DMS53 (cell line): ENCODE data around the gene PRKAR1B.
A peak's percentile ranks its signal among the peaks of the same experiment; 100 is the strongest.

ENCODE experiments used
- DNase-seq: peaks from one replicate; lab custom pipeline; 2025; lab: John Stamatoyannopoulos, UW

Gene PRKAR1B

GRCh38 chr7:727104-727805 lies at the start of gene PRKAR1B:
PRKAR1B (minus strand) TSS chr7:727281; CDS start chr7:711505, 15,776 bp downstream.
- DNase-seq = peak; percentile 74

DNA sequence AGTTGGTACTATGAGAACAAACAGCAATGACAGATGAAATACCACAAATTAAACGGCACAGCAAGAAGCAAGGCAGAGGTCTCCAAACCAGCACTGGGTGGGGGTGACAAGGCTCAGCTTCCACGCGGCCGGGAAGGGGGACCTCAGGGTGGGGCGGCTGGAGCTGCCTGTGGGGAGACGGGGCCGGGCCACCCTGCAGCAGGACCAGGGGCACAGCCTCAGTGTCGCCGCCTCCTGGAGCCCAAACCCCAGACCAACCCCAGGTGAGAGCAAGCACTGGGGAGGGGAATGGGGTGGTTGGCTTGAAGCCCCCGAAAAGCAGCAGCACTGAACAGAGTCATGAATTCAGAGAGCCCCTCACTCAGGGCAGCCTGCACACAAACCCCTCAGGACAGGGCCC lies 49.3 kb upstream of the PRKAR1B start:
- no peak for DNase-seq

DNA sequence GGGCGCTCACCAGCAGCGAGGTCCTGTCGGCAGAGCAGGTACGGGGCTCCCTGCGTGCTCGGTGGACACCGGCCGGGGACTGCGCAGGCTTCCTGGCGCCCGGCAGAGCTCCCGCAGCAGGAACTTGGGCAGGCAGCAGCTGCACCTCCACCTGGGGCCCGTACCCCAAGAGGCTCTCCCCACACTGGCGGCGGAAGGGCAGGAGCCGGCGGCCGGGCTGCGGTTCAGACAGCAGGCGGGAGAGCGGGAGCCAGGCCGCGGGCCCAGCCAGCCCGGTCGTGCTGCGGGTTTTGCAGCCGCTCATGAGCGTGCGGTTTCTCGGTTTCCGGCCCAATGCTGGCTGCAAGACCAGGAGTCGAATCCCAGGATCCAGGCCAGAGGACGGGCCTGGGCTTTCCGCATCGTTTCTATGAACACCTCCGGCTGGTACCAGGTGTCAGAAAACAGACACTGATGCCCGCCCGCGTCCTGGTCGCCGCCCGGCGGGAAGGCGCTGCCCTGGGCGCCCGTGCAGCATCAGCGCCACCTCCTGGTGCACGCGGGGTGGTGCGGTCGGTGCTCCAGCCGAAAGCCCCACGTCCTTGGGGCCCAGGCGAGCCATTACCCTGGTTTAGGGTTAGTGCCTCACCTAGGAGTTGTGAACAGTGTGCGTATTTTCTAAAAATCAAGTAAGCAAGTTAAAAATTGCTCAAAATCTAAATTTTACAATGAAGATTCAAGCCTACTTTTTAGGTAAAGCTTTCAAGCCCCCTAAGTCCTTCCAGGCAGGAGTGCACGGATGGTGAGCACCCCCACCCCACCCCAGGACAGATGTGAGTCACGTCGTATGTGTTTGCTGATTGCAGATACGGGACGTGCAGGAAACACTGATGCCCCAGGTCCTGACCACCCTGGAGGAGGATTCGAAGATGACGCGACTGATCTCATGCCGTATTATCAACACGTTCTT lies 47.4 kb upstream of the PRKAR1B start:
- peak; percentile 69 for DNase-seq

- no peak for DNase-seq
These were observed 46.5 kb upstream of the PRKAR1B start for GRCh38 chr7:773622-773915.

GRCh38 chr7:772861-773621 lies 46.0 kb upstream of the PRKAR1B start:
- no peak for DNase-seq

- no peak for DNase-seq
These were observed 45.3 kb upstream of the PRKAR1B start for GRCh38 chr7:772392-772791.

GRCh38 chr7:772005-772294 lies 44.9 kb upstream of the PRKAR1B start:
- no peak for DNase-seq

- DNase-seq = no peak
These were observed 44.3 kb upstream of the PRKAR1B start for GRCh38 chr7:771234-772004.

DNA sequence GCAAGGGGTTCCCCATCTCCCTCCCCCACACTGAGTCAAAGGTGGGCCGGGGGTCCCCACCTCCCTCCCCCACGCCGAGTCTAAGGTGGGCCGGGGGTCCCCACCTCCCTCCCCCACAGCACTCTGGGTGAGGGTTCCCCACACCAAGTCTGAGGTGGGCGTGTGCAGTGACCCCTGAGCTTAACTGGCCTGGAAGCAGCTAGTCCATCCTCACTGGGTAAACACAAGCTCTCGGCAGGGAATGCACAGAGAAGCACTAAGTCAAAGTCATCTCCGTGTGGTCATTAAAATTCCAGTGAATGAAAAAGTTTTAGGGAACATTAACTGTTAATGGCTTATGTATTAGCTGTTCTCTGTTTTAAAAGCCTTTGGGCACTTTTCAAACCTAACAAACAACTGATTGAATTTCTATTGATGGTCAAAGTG lies 43.7 kb upstream of the PRKAR1B start:
- no peak for DNase-seq

- DNase-seq = no peak
These were observed 43.3 kb upstream of the PRKAR1B start for GRCh38 chr7:770336-770735.

DNA sequence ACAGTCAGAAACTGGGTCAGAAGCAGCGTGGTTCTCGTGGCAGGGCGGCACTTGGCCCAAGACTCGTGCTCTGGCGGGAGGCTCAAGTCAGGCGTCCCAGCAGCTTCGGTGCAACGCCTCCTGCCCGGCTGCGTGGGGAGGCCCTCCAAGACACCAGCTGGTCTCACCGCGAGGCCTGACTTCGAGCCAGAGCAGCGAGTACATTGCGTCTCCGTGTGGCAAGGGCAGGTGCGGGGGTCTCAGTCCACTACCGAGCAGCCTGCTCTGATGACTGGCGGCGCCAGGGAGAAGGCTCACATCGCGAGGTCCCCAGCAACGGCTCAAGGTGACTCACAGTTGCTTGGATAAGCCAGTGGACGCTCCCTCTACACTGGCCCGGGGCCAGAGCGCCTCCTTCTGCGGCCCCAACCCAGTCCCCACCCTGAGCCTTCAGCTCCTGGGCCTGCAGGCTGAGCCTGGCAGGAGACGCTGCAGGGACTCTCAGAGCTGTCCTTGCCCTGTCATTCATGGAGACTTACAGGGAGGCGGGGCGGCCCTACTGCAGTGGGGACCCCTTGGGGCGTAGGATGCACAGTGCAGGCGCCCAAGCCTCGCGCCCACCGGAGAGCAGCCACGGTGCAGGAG lies 41.9 kb upstream of the PRKAR1B start:
- DNase-seq = no peak

DNA sequence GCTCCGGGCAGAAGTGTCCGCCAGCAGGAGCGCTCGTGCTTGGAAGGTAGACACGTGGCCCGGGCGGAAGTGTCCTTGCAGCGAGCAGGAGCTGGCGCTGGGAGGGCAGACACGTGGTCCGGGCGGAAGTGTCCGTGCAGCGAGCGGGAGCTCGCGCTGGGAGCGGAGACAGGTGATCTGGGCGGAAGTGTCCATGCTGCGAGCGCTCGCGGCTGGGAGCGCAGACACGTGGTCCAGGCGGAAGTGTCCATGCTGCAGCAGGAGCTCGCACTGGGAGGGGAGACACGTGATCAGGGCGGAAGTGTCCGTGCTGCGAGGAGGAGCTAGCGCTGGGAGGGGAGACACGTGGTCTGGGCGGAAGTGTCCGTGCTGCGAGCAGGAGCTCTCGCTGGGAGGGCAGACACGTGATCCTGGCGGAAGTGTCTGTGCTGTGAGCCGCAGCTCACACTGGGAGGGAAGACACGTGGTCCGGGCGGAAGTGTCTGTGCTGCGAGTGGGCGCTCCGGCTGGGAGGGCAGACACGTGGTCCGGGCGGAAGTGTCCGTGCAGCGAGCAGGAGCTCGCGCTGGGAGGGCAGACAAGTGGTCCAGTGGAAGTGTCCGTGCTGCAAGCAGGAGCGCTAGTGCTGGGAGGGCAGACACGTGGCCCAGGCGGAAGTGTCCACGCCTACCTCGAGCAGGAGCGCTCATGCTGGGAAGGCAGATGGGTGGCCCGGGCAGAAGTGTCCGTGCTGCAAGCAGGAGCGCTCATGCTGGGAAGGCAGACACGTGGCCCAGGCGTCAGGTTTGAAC lies 41.1 kb upstream of the PRKAR1B start:
- DNase-seq = no peak

GRCh38 chr7:767580-767940 lies 40.5 kb upstream of the PRKAR1B start:
- no peak for DNase-seq

- DNase-seq = no peak
These were observed 38.3 kb upstream of the PRKAR1B start for GRCh38 chr7:765383-765782.

GRCh38 chr7:763762-764161 lies 36.7 kb upstream of the PRKAR1B start:
- DNase-seq = peak; percentile 89

- no peak for DNase-seq
These were observed 35.8 kb upstream of the PRKAR1B start for GRCh38 chr7:762885-763284.

GRCh38 chr7:761631-762030 lies 34.5 kb upstream of the PRKAR1B start:
- DNase-seq = no peak

DNA sequence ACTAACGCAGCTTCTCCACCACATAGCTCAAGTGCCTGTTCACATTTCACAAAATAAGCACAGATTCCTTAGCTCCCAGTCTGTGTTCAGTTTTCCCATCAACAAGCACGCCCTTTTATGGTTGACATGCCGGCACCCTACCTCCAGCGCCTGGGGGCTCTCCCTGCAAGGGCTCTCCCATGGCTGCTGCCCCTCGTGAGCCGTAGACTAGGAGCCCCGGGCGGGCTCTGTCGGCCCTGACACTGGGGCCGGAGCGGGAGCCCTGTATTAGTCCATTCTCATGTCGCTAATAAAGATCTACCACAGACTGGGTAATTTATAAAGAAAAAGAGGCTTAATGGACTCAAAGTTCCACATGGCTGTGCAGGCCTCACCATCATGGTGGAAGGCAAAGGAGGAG lies 34.0 kb upstream of the PRKAR1B start:
- no peak for DNase-seq

DNA sequence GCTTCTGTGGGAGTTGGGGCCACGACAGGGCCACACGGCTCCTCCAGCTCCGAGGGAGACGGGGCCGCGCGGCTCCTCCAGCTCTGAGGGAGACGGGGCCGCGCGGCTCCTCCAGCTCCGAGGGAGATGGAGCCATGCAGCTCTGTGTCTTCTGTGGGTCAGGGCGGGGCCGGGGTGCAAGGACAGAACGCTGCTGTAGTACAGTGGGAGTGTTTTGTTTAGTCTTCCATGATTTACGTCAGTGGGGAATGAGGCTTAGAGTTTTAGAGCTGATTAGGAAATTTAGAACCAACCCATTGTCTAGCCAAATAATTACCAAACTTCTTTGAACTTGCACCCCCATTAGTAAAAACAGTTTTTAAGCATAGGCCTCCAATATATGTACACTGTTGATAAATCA lies 32.9 kb upstream of the PRKAR1B start:
- DNase-seq = no peak

- DNase-seq = no peak
These were observed 32.5 kb upstream of the PRKAR1B start for GRCh38 chr7:759569-759968.

DNA sequence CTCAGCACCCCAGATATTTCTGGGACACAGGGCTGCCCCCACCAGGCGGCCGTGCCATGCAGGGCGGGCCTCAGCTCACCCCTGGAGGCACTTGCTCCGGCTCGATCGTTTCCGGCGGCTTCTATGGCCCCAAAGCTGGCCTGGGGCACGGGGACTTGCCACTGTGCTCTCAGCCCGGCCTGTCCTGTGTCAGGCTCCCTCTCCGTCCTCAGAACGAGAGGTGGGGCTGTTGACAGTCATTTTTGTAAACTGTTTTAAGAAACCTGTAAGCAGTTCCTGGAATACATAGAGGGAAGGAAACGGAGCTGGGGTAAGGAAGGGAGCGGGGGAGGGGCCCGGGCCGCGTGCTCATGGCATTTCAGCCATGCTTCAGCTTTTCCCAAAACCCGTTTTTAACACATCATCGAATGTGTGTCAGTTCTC lies 30.7 kb upstream of the PRKAR1B start:
- no peak for DNase-seq
